Adrenal gland (tissue), 12 donors: ENCODE data around the gene PYDC1. TPM values are rescaled to one million over a fixed set of nuclear protein-coding genes. Genes with fewer than 3 reads are reported as not detected.
"Not testable (repeated sequence)": the region's sequence is repeated elsewhere in the genome, so short reads cannot be mapped to it uniquely, and the experiment has no call there.

Experiments used
- DNase-seq, 7 donors: peaks; one replicate each; pipeline ENCODE4 v3.0.0-alpha.2; 2019 to 2020
- H3K27ac ChIP-seq, 5 donors: fragments of 200-600 bp; sonication (generic) in 4 of 5; 1 replicate in 3 of 5; 2 replicates in 2 of 5; pipeline versions ENCODE4 v1.5.1 to v1.8.0; 2016 to 2020; ENCODE audit warnings: mild to moderate bottlenecking in 1 of 5
- H3K27me3 ChIP-seq: fragments of 200-600 bp; 2 replicates; pipeline ENCODE4 v1.8.0; 2021
- H3K36me3 ChIP-seq, 2 donors: fragments of 200-600 bp; replicated peaks in 1 of 2; 1 replicate in 1 of 2; 2 replicates in 1 of 2; pipeline versions ENCODE4 v1.5.1 to v1.8.0; 2018 to 2022
- H3K4me1 ChIP-seq, 2 donors: fragments of 200-600 bp; replicated peaks in 1 of 2; 1 replicate in 1 of 2; 2 replicates in 1 of 2; pipeline versions ENCODE4 v1.5.1 to v1.8.0; 2018 to 2021
- H3K4me3 ChIP-seq, 4 donors: fragments of 200-600 bp; sonication (generic) in 3 of 4; one replicate each; pipeline ENCODE4 v1.5.1; 2016 to 2018
- H3K9me3 ChIP-seq, 3 donors: fragments of 200-600 bp; sonication (generic) in 1 of 3; replicated peaks in 1 of 3; 1 replicate in 2 of 3; 2 replicates in 1 of 3; pipeline versions ENCODE4 v1.5.1 to v1.8.0; 2016 to 2021
- CTCF ChIP-seq, 6 experiments: fragments of 450-650 bp in 4 of 6; fragments of 200-600 bp in 2 of 6; sonication (generic) in 1 of 6; IDR thresholded peaks; 1 replicate in 5 of 6; 2 replicates in 1 of 6; pipeline versions ENCODE4 v1.5.1 to v1.8.0; 2016 to 2021; ENCODE audit warnings: antibody characterized with exemption in 6 of 6, mild to moderate bottlenecking in 2 of 6, moderate library complexity in 1 of 6
- POLR2A ChIP-seq, 2 donors: fragments of 450-650 bp; IDR thresholded peaks; one replicate each; pipeline ENCODE4 v1.6.1; 2017; ENCODE audit warnings: antibody characterized with exemption in 2 of 2, mild to moderate bottlenecking in 2 of 2, moderate library complexity in 1 of 2
- WGBS, 4 donors: extraction: QIAGEN DNeasy Blood & Tissue Kit in 2 of 4; methylation state at CpG; one replicate each; pipeline versions ENCODE4 v1.1.5 to v1.1.7; 2013 to 2017; 5-methylcytosine and 5-hydroxymethylcytosine counted together
- intact Hi-C, 2 donors: fragments of 100-400 bp; cut with DNase I; formaldehyde crosslinking; loops; one replicate each; pipeline versions ENCODE4 v1.14.1 to v1.15.0; 2022 to 2023
- polyA plus RNA-seq, 3 donors: library from polyadenylated mRNA; stranded (reverse); fragments of 200-250 nt in 2 of 3; fragments of 350-450 nt in 1 of 3; fragmentation: Illumina TruSeq in 1 of 3; extraction: RNeasy Lipid Tissue Mini Kit (QIAGEN cat#74804) in 1 of 3; gene quantifications; one replicate each; pipeline ENCODE4 v1.2.3, GENCODE V29; 2013 to 2014
- total RNA-seq, 9 donors: library from RNA; depleted of rRNA in 4 of 9; stranded (reverse); fragments of >200 nt in 4 of 9; fragments of 120-200 nt in 1 of 9; fragmentation: NEBNext Ultra II Directional in 1 of 9; extraction: Animal tissue kit (Norgen Biotek cat#: 25700) in 1 of 9; gene quantifications; one replicate each; pipeline versions ENCODE4 v1.1.0 to v1.2.4, GENCODE V29; 2013 to 2023
- donor health status: healthy with polysubstance abuse.
- donor health status: Bipolar disorder and iron deficiency.
- donor health status: DM: yes; HTN: yes; CAD: no.
- donor health status: DM: no; HTN: no; CAD: no.
- donor health status: DM: no; HTN: no; CAD: no.
- donor health status: DM: yes; HTN: yes; CAD: no.

PYDC1 gene
- total and polyA plus RNA-seq, 12 donors = not detected

GRCh38 chr16:31202414-31203375, 14.2 kb downstream of the PYDC1 start, which contains the start of gene PYCARD:
TSS of gene PYCARD (minus strand) at chr16:31202760. CDS start at chr16:31202690, 70 bp downstream.
- peaks cover 0 to 6% of the 10 kb centered on the region in 2 donors for H3K36me3 ChIP-seq
- no peaks in the 10 kb centered on the region for H3K9me3 ChIP-seq
- peak in 5 of 7 donors; percentile 38 to 53 (median 46) for DNase-seq
- H3K4me3 ChIP-seq = peak within 1 kb of the TSS in 2 of 4 donors; percentile 35 to 70
- intact Hi-C loops = loop anchor here in 1 of 2 donors (10.0 kb wide), 2 partner anchors 218 to 242 kb away; partner anchors contain the start of genes HSD3B7 and ZNF843
- no peaks in the 10 kb centered on the region for H3K27me3 ChIP-seq
- 12 to 26% (median 19%) methylated on average over 26 to 69 of the region's 69 CpGs for WGBS, 4 donors
- TF ChIP-seq CTCF (IDR thresholded peaks at IDR 0.05) (no peak), POLR2A (IDR thresholded peaks at IDR 0.05) (no peak)
- peaks cover 0 to 19% of the 10 kb centered on the region in 2 donors for H3K4me1 ChIP-seq
- peak within 1 kb of the TSS; percentile 10 to 68 (median 43) for H3K27ac ChIP-seq

GRCh38 chr16:31201582-31202413, 15.1 kb downstream of the PYDC1 start:
- H3K27ac ChIP-seq = peak overlapping the region in 3 of 5 donors; percentile 10 to 68 (median 57)
- WGBS, 4 donors = 12 to 32% (median 24%) methylated on average over 12 to 35 of the region's 35 CpGs
- no peaks in the 10 kb centered on the region for H3K27me3 ChIP-seq
- peak overlapping the region in 2 of 4 donors; percentile 35 to 70 for H3K4me3 ChIP-seq
- DNase-seq = peak in 1 of 7 donors; percentile 13
- intact Hi-C loops = loop anchor here in 1 of 2 donors (10.0 kb wide), 2 partner anchors 217 to 243 kb away; partner anchors contain the start of genes HSD3B7 and ZNF843
- H3K9me3 ChIP-seq = no peaks in the 10 kb centered on the region
- H3K36me3 ChIP-seq = peaks cover 0 to 7% of the 10 kb centered on the region in 2 donors
- TF ChIP-seq POLR2A (IDR thresholded peaks at IDR 0.05) (no peak), CTCF (IDR thresholded peaks at IDR 0.05) (no peak)
- peaks cover 0 to 16% of the 10 kb centered on the region in 2 donors for H3K4me1 ChIP-seq

- H3K4me3 ChIP-seq = peak overlapping the region in 1 of 4 donors; percentile 70
- peaks cover 0 to 15% of the 10 kb centered on the region in 2 donors for H3K36me3 ChIP-seq
- peaks cover 0 to 13% of the 10 kb centered on the region in 2 donors for H3K4me1 ChIP-seq
- no peak overlapping the region for H3K27ac ChIP-seq
- no peaks in the 10 kb centered on the region for H3K9me3 ChIP-seq
- 57 to 61% (median 59%) methylated on average over 7 to 8 of the region's 8 CpGs for WGBS, 4 donors
- intact Hi-C loops = loop anchor here in 1 of 2 donors (10.0 kb wide), 2 partner anchors 216 to 244 kb away; partner anchors contain the start of genes HSD3B7 and ZNF843
- no peaks in the 10 kb centered on the region for H3K27me3 ChIP-seq
- no peak for TF ChIP-seq CTCF (IDR thresholded peaks at IDR 0.05)
- TF ChIP-seq POLR2A (IDR thresholded peaks at IDR 0.05) = no peak
- no peak for DNase-seq
Observed at GRCh38 chr16:31200821-31201568, 15.9 kb downstream of the PYDC1 start.

GRCh38 chr16:31200111-31200510, 16.8 kb downstream of the PYDC1 start:
- not testable (repeated sequence) for H3K9me3 ChIP-seq, H3K27ac ChIP-seq, H3K27me3 ChIP-seq, DNase-seq, H3K4me3 ChIP-seq
- Histone ChIP-seq H3K4me1 (peaks cover 0 to 13% of the 10 kb centered on the region in 2 donors), H3K36me3 (peaks cover 0 to 23% of the 10 kb centered on the region in 2 donors)
- WGBS, 4 donors = 82 to 92% (median 88%) methylated on average over 8 of the region's 8 CpGs
- intact Hi-C loops = loop anchor here in 1 of 2 donors (10.0 kb wide), 2 partner anchors 215 to 245 kb away; partner anchors contain the start of genes HSD3B7 and ZNF843
